CD4-positive, alpha-beta T cell (primary cell): ENCODE measurements around the gene MRPS35. TPM values are rescaled to one million over a fixed set of nuclear protein-coding genes. Genes with fewer than 3 reads are reported as not detected.
"Not testable (repeated sequence)": the region's sequence is repeated elsewhere in the genome, so short reads cannot be mapped to it uniquely, and the experiment has no call there.

Experiments
- ATAC-seq: fragments of 200-7000 bp; cut with Tn5 transposase; one replicate; pipeline ENCODE4 v1.10.0; 2022; ENCODE audit warnings: mild to moderate bottlenecking; ENCODE audit not compliant: poor library complexity
- CTCF ChIA-PET: fragments of 350-600 bp; sonication (Branson Sonifier 250); formaldehyde crosslinking; loops from one replicate; lab custom pipeline; 2021; ENCODE audit warnings: antibody characterized with exemption, inconsistent platforms; lab: Charles Lee
- POLR2A ChIA-PET: fragments of 350-600 bp; sonication (Branson Sonifier 250); formaldehyde crosslinking; loops from one replicate; lab custom pipeline; 2021; ENCODE audit warnings: antibody characterized with exemption, inconsistent platforms; lab: Charles Lee
- DNase-seq, 14 experiments: peaks; one replicate each; pipeline ENCODE4 v3.0.0-alpha.2; 2013 to 2020; ENCODE audit warnings: mixed read lengths in 2 of 14
- H3K27ac ChIP-seq, 2 donors: one replicate each; pipeline versions ENCODE4 v1.5.1 to v1.7.0; 2013; ENCODE audit warnings: low read length in 2 of 2, low read depth in 1 of 2, mild to moderate bottlenecking in 1 of 2
- H3K27me3 ChIP-seq, 2 experiments: 1 replicate in 1 of 2; 2 replicates in 1 of 2; pipeline versions ENCODE4 v1.6.1 to v1.7.0; 2013; ENCODE audit warnings: low read length in 2 of 2, control low read depth in 1 of 2, mild to moderate bottlenecking in 1 of 2, moderate library complexity in 1 of 2; ENCODE audit not compliant: insufficient read depth in 2 of 2, control insufficient read depth in 1 of 2
- H3K36me3 ChIP-seq: one replicate; pipeline ENCODE4 v1.6.1; 2013; ENCODE audit warnings: low read length, control low read depth; ENCODE audit not compliant: insufficient read depth
- H3K4me1 ChIP-seq: one replicate; pipeline ENCODE4 v1.6.1; 2013; ENCODE audit warnings: low read length, control low read depth; ENCODE audit not compliant: insufficient read depth
- H3K4me3 ChIP-seq: one replicate; pipeline ENCODE4 v1.5.1; 2013; ENCODE audit warnings: mild to moderate bottlenecking, low read length, moderate library complexity
- H3K9me3 ChIP-seq, 2 experiments: 1 replicate in 1 of 2; 2 replicates in 1 of 2; pipeline versions ENCODE4 v1.6.1 to v1.7.0; 2013; ENCODE audit warnings: low read length in 2 of 2, mild to moderate bottlenecking in 2 of 2, control low read depth in 1 of 2, moderate library complexity in 1 of 2; ENCODE audit not compliant: control insufficient read depth in 1 of 2, insufficient read depth in 1 of 2
- H3K27ac Mint-ChIP-seq: one replicate; pipeline ENCODE4 v1.8.0; 2020; ENCODE audit warnings: mixed read lengths
- H3K27me3 Mint-ChIP-seq: one replicate; pipeline ENCODE4 v1.8.0; 2021; ENCODE audit warnings: mixed read lengths
- H3K36me3 Mint-ChIP-seq: one replicate; pipeline ENCODE4 v1.8.0; 2021; ENCODE audit warnings: low read depth, mixed read lengths
- H3K4me1 Mint-ChIP-seq: one replicate; pipeline ENCODE4 v1.8.0; 2021; ENCODE audit warnings: low read depth, mixed read lengths
- H3K4me3 Mint-ChIP-seq: one replicate; pipeline ENCODE4 v1.8.0; 2020; ENCODE audit warnings: mild to moderate bottlenecking, mixed read lengths
- H3K9me3 Mint-ChIP-seq: one replicate; pipeline ENCODE4 v1.8.0; 2020; ENCODE audit warnings: mixed read lengths
- CTCF ChIP-seq: fragments of 200-600 bp; IDR thresholded peaks from one replicate; pipeline ENCODE4 v1.8.0; 2022; ENCODE audit warnings: antibody characterized with exemption, mild to moderate bottlenecking
- intact Hi-C, 2 experiments: fragments of 100-400 bp; cut with DNase I in 1 of 2; cut with micrococcal nuclease in 1 of 2; formaldehyde crosslinking; loops; one replicate each; pipeline versions ENCODE4 v1.15.1 to v1.9.0; 2023 to 2025; cut with DNase I, micrococcal nuclease
- total RNA-seq, 174 experiments: library from RNA in 2 of 174; stranded (reverse) in 2 of 174; gene quantifications; one replicate each; pipeline ENCODE4 v1.2.3 and lab custom pipeline; 2021 to 2026

MRPS35 gene
- total RNA-seq, 2 experiments from 2014 or later, result 22.1 to 23.9 TPM

GRCh38 chr12:27743601-27744000, 33.0 kb downstream of the MRPS35 start:
- ChIA-PET CTCF (no interaction called here), POLR2A (no interaction called here)
- no peak for TF ChIP-seq CTCF
- intact Hi-C loops, result no loop called here
- Mint-ChIP-seq H3K27ac (no peak overlapping the region), H3K4me3 (no peak overlapping the region), H3K4me1 (no peaks in the 10 kb centered on the region), H3K9me3 (no peaks in the 10 kb centered on the region), H3K27me3 (no peaks in the 10 kb centered on the region), H3K36me3 (peaks cover 81% of the 10 kb centered on the region)
- H3K27ac ChIP-seq, result no peak overlapping the region
- ATAC-seq (no peak), DNase-seq (no peak)
- no peak overlapping the region for H3K4me3 ChIP-seq
- peaks cover 54% of the 10 kb centered on the region for H3K36me3 ChIP-seq
- no peaks in the 10 kb centered on the region for H3K27me3 ChIP-seq
- no peaks in the 10 kb centered on the region for H3K4me1 ChIP-seq
- H3K9me3 ChIP-seq, result no peaks in the 10 kb centered on the region

- H3K27me3 ChIP-seq, DNase-seq, intact Hi-C loops, POLR2A ChIA-PET, H3K27me3 Mint-ChIP-seq, H3K9me3 Mint-ChIP-seq, H3K27ac Mint-ChIP-seq, H3K27ac ChIP-seq, H3K4me3 ChIP-seq, H3K4me1 ChIP-seq, H3K9me3 ChIP-seq, H3K4me1 Mint-ChIP-seq, ATAC-seq, CTCF ChIA-PET, H3K4me3 Mint-ChIP-seq: not testable (repeated sequence)
- H3K36me3 ChIP-seq, result peaks cover 37% of the 10 kb centered on the region
- H3K36me3 Mint-ChIP-seq, result peaks cover 66% of the 10 kb centered on the region
These were observed 35.1 kb downstream of the MRPS35 start for GRCh38 chr12:27745734-27746133.

- H3K27ac ChIP-seq, result no peak overlapping the region
- Mint-ChIP-seq H3K27ac (no peak overlapping the region), H3K4me3 (no peak overlapping the region), H3K9me3 (no peaks in the 10 kb centered on the region), H3K4me1 (no peaks in the 10 kb centered on the region), H3K27me3 (no peaks in the 10 kb centered on the region), H3K36me3 (peaks cover 62% of the 10 kb centered on the region)
- no peak for TF ChIP-seq CTCF
- ChIA-PET POLR2A (no interaction called here), CTCF (no interaction called here)
- intact Hi-C loops, result no loop called here
- no peaks in the 10 kb centered on the region for H3K27me3 ChIP-seq
- no peaks in the 10 kb centered on the region for H3K9me3 ChIP-seq
- no peak overlapping the region for H3K4me3 ChIP-seq
- H3K36me3 ChIP-seq, result peaks cover 36% of the 10 kb centered on the region
- H3K4me1 ChIP-seq, result no peaks in the 10 kb centered on the region
- ATAC-seq (no peak), DNase-seq (no peak)
These were observed 36.6 kb downstream of the MRPS35 start for GRCh38 chr12:27747111-27747820.
